ENCODE measurements around the gene EFCAB7.

Gene EFCAB7

GRCh38 chr1:63611231-63611630 lies 87.9 kb downstream of the EFCAB7 start:
- TF ChIP-seq ZNF274 (IDR thresholded peaks at IDR 0.05; ENCODE audit: low read depth, low read length): no peak
- H3K4me3 ChIP-seq (ENCODE audit: low read length): no peak overlapping the region

GRCh38 chr1:63612564-63612963 lies 89.2 kb downstream of the EFCAB7 start:
- TF ChIP-seq ZNF274 (IDR thresholded peaks at IDR 0.05; ENCODE audit: low read depth, low read length): no peak
- H3K4me3 ChIP-seq (ENCODE audit: low read length): no peak overlapping the region

- H3K4me3 ChIP-seq (ENCODE audit: low read length): no peak overlapping the region
- no peak for TF ChIP-seq ZNF274 (IDR thresholded peaks at IDR 0.05; ENCODE audit: low read depth, low read length)
Measured at GRCh38 chr1:63612971-63613370, 89.6 kb downstream of the EFCAB7 start.

GRCh38 chr1:63615768-63616420 lies 92.6 kb downstream of the EFCAB7 start:
- TF ChIP-seq ZNF274 (IDR thresholded peaks at IDR 0.05; ENCODE audit: low read depth, low read length): no peak
- H3K4me3 ChIP-seq (ENCODE audit: low read length): no peak overlapping the region

GRCh38 chr1:63617450-63617849 lies 94.1 kb downstream of the EFCAB7 start:
- no peak overlapping the region for H3K4me3 ChIP-seq (ENCODE audit: low read length)
- no peak for TF ChIP-seq ZNF274 (IDR thresholded peaks at IDR 0.05; ENCODE audit: low read depth, low read length)

GRCh38 chr1:63618011-63618410 lies 94.7 kb downstream of the EFCAB7 start:
- no peak for TF ChIP-seq ZNF274 (IDR thresholded peaks at IDR 0.05; ENCODE audit: low read depth, low read length)
- no peak overlapping the region for H3K4me3 ChIP-seq (ENCODE audit: low read length)

GRCh38 chr1:63619558-63619957 lies 96.2 kb downstream of the EFCAB7 start:
- no peak overlapping the region for H3K4me3 ChIP-seq (ENCODE audit: low read length)
- TF ChIP-seq ZNF274 (IDR thresholded peaks at IDR 0.05; ENCODE audit: low read depth, low read length): no peak

GRCh38 chr1:63620671-63621070 lies 97.3 kb downstream of the EFCAB7 start:
- no peak overlapping the region for H3K4me3 ChIP-seq (ENCODE audit: low read length)
- TF ChIP-seq ZNF274 (IDR thresholded peaks at IDR 0.05; ENCODE audit: low read depth, low read length): no peak

GRCh38 chr1:63621075-63621474 lies 97.8 kb downstream of the EFCAB7 start:
- no peak for TF ChIP-seq ZNF274 (IDR thresholded peaks at IDR 0.05; ENCODE audit: low read depth, low read length)
- no peak overlapping the region for H3K4me3 ChIP-seq (ENCODE audit: low read length)

- H3K4me3 ChIP-seq (ENCODE audit: low read length): no peak overlapping the region
- no peak for TF ChIP-seq ZNF274 (IDR thresholded peaks at IDR 0.05; ENCODE audit: low read depth, low read length)
Measured at GRCh38 chr1:63621698-63622097, 98.4 kb downstream of the EFCAB7 start.
